ENCODE results near the gene PHYKPL. TPM values are rescaled to one million over a fixed set of nuclear protein-coding genes. Genes with fewer than 3 reads are reported as not detected.

The PHYKPL gene
- total and polyA plus RNA-seq, 2 of the 8 experiments (the other 6 are each of a cell fraction or from before 2014, with no cell fraction given): 25.1 to 32.1 TPM

GRCh38 chr5:178242416-178242815 lies 9.8 kb upstream of the PHYKPL start (continued):
- TF ChIP-seq SAP30 (IDR thresholded peaks at IDR 0.05; ENCODE audit: insufficient read depth, insufficient replicate concordance, low read length): no peak
- TF ChIP-seq POLR2A (IDR thresholded peaks at IDR 0.05; ENCODE audit: control extremely low read depth in 1 of 2, low read depth in 2 of 2, low read length in 2 of 2): no peak
- no peak for TF ChIP-seq YY1 (IDR thresholded peaks at IDR 0.05; ENCODE audit: low read depth, low read length)
- TF ChIP-seq KDM4A (IDR thresholded peaks at IDR 0.05; ENCODE audit: low read depth, low read length, severe bottlenecking): no peak
